Lower lobe of right lung (tissue), 2 donors: ENCODE data around the gene SLC39A13. TPM values are rescaled to one million over a fixed set of nuclear protein-coding genes. Genes with fewer than 3 reads are reported as not detected.

Experiments used
- ATAC-seq, 2 donors: fragments of 200-7000 bp; cut with Tn5 transposase; one replicate each; pipeline ENCODE4 v1.9.1; 2020 to 2022; ENCODE audit warnings: mild to moderate bottlenecking in 2 of 2, moderate library complexity in 2 of 2
- DNase-seq: peaks from one replicate; pipeline ENCODE4 v3.0.0-alpha.2; 2020
- H3K27ac ChIP-seq: fragments of 200-600 bp; one replicate; pipeline ENCODE4 v1.8.0; 2022
- H3K27me3 ChIP-seq: fragments of 200-600 bp; one replicate; pipeline ENCODE4 v1.8.0; 2022; ENCODE audit warnings: low read depth
- H3K36me3 ChIP-seq: fragments of 200-600 bp; one replicate; pipeline ENCODE4 v1.8.0; 2022; ENCODE audit warnings: mild to moderate bottlenecking
- H3K4me1 ChIP-seq: fragments of 200-600 bp; one replicate; pipeline ENCODE4 v1.8.0; 2022
- H3K4me3 ChIP-seq: fragments of 200-600 bp; one replicate; pipeline ENCODE4 v1.8.0; 2022; ENCODE audit warnings: mild to moderate bottlenecking
- H3K9me3 ChIP-seq: fragments of 200-600 bp; one replicate; pipeline ENCODE4 v1.8.0; 2022
- CTCF ChIP-seq: fragments of 200-600 bp; IDR thresholded peaks from one replicate; pipeline ENCODE4 v1.8.0; 2022; ENCODE audit warnings: antibody characterized with exemption, mild to moderate bottlenecking
- intact Hi-C: fragments of 100-400 bp; cut with DNase I; formaldehyde crosslinking; loops from one replicate; pipeline ENCODE4 v1.11.0; 2022
- long read RNA-seq: library from polyadenylated mRNA; unstranded; transcript quantifications from one replicate; pipeline ENCODE4 v2.0.0, GENCODE V29; 2021
- total RNA-seq: library from RNA; stranded (reverse); fragmentation: NEBNext Ultra II Directional; extraction: Animal tissue kit (Norgen Biotek cat#: 25700); gene quantifications from one replicate; pipeline ENCODE4 v1.2.1, GENCODE V29; 2021
- donor health status: DM: no; HTN: yes; CAD: no; lungs with severe emphysema.

The SLC39A13 gene
- 48.0 TPM for total RNA-seq
- long read RNA-seq, partial matches to known transcripts = 40 of 171 reads
- long read RNA-seq, other reads (novel, unspliced or antisense) = 126 of 171 reads

- H3K36me3 ChIP-seq = peaks cover 8% of the 10 kb centered on the region
- H3K4me3 ChIP-seq = peak within 1 kb of the TSS; percentile 76
- ATAC-seq (peak; percentile 94 to 96), DNase-seq (peak; percentile 96)
- peak within 1 kb of the TSS; percentile 88 for H3K27ac ChIP-seq
- H3K27me3 ChIP-seq = no peaks in the 10 kb centered on the region
- no peaks in the 10 kb centered on the region for H3K9me3 ChIP-seq
- H3K4me1 ChIP-seq = peaks cover 32% of the 10 kb centered on the region
- peak; percentile 88 for TF ChIP-seq CTCF
- intact Hi-C loops = no loop called here
Measured at GRCh38 chr11:47407746-47408590, at the start of gene SLC39A13. Gene SLC39A13 (plus strand): TSS chr11:47408590. CDS start chr11:47410095, 1,505 bp downstream.

DNA sequence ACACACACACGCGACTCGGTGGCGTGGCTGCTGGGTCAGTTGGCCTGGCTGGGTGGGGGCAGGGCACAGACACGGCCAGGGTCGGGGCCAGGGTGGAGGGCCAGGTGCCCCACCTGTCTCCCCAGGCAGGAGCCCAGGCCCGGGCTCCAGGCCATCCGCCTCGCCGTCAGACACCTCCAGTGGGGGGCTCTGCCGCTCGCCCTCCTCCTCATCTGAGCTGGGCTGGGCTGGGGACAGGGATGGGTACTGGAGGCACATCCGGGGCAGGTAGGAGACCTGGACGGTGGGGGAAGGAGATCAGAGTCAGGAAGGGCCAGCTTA lies 49.7 kb upstream of the SLC39A13 start:
- Histone ChIP-seq H3K9me3 (no peaks in the 10 kb centered on the region), H3K27me3 (no peaks in the 10 kb centered on the region), H3K4me1 (peaks cover 11% of the 10 kb centered on the region), H3K36me3 (no peaks in the 10 kb centered on the region), H3K27ac (no peak overlapping the region), H3K4me3 (no peak overlapping the region)
- TF ChIP-seq CTCF = no peak
- no peak for ATAC-seq
- DNase-seq = peak; percentile 30
- intact Hi-C loops = no loop called here

DNA sequence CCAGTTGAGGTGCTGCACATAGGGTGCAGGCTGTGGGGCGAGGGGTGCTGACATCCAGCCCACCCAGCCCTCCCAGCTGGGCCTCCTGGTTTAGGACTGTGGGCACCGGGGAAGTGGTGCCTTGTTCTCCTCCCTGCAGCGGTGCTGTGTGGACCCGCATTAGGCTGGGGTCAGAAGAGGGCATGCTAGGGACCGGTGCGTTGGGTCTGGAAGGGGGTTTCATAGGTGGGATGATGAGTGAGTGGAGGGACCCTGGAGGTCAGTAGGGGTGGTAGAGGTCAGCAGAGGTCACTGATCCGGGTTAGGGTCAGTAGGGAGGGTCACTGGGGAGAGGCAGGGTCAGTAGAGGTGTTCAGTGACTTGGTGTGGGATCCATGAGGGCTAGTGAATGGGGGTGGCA lies 49.2 kb upstream of the SLC39A13 start:
- DNase-seq = peak; percentile 16
- H3K4me3 ChIP-seq = no peak overlapping the region
- H3K9me3 ChIP-seq = no peaks in the 10 kb centered on the region
- no peaks in the 10 kb centered on the region for H3K36me3 ChIP-seq
- no peaks in the 10 kb centered on the region for H3K27me3 ChIP-seq
- TF ChIP-seq CTCF = no peak
- ATAC-seq = no peak
- H3K4me1 ChIP-seq = peaks cover 11% of the 10 kb centered on the region
- intact Hi-C loops = no loop called here
- H3K27ac ChIP-seq = no peak overlapping the region

DNA sequence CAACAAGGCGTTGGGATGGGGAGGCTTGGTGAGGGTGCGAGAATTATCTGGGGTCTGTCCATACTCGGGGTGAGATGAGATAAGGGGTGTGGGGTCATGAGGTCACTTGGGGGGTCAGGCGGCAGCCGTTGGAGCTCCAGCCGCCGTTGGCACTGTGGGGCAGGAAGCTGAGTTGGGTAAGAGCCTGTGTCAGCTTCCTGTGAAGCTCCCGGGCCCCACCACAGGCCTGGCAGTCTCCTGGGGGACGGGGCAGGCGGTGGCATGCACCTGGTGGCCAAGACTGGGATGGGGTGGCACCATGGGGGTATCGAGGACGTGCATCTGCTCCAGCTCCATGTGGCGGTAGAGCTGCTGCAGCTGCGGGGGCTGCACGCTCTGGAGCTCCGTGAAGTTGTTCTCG lies 48.8 kb upstream of the SLC39A13 start:
- ATAC-seq (no peak), DNase-seq (peak; percentile 50)
- Histone ChIP-seq H3K27ac (no peak overlapping the region), H3K36me3 (no peaks in the 10 kb centered on the region), H3K4me1 (peaks cover 11% of the 10 kb centered on the region), H3K4me3 (no peak overlapping the region), H3K9me3 (no peaks in the 10 kb centered on the region), H3K27me3 (no peaks in the 10 kb centered on the region)
- intact Hi-C loops = no loop called here
- no peak for TF ChIP-seq CTCF

GRCh38 chr11:47360341-47360740 lies 48.0 kb upstream of the SLC39A13 start:
- peaks cover 7% of the 10 kb centered on the region for H3K4me1 ChIP-seq
- H3K36me3 ChIP-seq = no peaks in the 10 kb centered on the region
- H3K4me3 ChIP-seq = no peak overlapping the region
- intact Hi-C loops = no loop called here
- no peak for ATAC-seq
- no peaks in the 10 kb centered on the region for H3K27me3 ChIP-seq
- no peaks in the 10 kb centered on the region for H3K9me3 ChIP-seq
- no peak for TF ChIP-seq CTCF
- H3K27ac ChIP-seq = no peak overlapping the region
- DNase-seq = no peak
